ENCODE data around the gene DNAH10.
"Not testable (repeated sequence)": the region's sequence is repeated elsewhere in the genome, so short reads cannot be mapped to it uniquely, and the experiment has no call there.

DNAH10 gene

DNA sequence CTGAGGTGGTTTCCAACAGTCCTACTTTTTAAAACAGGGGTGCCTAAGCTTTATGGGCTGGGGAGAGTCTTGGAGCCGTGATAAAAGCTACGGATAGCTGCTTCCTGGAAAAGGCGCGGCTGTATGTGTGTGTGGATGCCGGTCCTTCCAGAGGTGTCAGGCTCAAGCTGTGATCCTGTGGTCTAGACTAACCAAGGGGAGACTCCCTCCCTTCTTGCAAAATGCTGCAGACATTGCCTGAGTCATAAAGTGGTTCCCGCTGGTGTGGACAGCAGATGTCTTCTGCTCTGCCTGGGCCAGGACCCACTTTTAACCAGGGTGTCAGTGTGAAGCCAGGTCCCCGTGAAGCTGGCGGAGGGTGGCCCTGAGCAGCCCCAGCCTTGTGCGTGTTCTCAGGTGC lies 172.7 kb downstream of the DNAH10 start:
- DNase-seq (ENCODE audit: low read depth) = peak; percentile 88

DNA sequence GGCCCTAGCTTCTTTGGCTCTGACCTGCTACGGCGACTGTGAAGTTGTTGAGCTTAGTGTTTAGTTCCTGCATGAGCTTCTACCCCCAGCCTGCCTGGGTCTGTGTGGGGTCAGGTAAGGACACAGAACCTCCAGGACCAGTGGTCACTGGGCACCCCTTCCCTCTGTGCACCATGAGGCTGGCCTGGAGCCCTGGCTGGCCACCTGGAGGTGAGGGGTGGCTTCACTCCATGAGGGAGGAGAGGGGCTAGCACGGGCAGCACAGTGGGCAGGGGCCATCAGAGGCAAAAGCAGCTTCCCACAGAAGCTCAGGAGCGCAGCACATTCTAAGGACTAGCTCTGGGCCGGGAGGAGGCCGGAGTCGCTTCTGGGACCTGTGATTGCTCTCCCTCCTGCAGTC lies 173.9 kb downstream of the DNAH10 start:
- no peak for DNase-seq (ENCODE audit: low read depth)

DNA sequence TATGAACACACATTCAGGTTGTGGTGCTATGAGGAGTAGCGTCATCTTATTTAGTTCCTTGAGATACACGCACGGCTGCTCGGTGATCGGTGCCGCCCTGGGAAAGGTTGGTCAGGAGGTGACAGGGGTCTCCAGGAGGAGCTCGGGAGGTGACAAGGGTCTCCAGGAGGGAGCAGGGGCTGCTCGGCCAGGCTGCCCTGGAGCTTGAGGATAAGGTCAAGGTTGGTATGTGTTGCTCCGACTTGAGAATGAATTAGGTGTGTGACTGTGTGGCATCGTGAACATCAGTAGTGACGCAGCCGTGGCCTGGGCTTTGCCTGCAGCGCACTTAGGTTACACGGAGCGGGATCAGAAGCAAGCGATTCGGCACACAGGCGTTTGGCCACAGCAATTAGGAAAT lies 174.4 kb downstream of the DNAH10 start:
- DNase-seq (ENCODE audit: low read depth) = no peak

DNA sequence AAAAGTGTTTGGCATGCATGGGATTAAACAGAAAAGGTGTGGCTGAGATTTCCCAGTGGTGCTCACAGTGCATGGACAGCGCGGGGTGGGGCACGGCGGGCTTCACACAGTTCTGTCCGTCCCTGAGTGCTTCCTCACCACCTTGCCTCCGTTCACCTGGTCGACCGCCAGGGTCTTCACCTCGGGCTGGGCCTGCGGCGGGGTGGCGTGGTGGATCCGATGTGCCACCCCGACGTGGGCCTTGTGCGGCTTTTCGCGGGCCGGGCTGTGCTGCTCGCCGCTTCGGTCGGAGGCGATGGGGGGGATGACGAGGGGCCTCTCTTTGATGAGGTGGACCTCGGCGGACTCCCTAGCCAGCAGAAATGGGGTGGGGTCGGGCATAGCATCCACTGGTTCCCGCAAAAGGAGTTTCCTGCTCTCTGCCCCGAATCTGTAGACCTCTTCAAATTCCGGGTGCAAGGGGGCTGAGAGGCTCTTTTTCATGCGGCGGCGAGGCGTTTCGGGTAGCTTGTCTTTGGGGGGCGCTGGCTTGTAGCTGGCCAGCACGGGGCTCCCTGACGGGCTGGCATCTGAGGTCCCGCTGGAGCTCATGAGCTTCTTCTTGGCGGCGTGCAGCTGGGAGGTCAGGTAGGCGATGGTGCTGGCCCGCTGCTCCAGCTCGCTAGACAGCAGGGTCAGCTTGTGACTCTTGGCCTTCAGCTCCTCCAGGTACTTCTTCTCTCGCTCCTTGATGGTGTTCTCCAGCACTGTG lies 175.0 kb downstream of the DNAH10 start:
- DNase-seq (ENCODE audit: low read depth) = no peak

DNA sequence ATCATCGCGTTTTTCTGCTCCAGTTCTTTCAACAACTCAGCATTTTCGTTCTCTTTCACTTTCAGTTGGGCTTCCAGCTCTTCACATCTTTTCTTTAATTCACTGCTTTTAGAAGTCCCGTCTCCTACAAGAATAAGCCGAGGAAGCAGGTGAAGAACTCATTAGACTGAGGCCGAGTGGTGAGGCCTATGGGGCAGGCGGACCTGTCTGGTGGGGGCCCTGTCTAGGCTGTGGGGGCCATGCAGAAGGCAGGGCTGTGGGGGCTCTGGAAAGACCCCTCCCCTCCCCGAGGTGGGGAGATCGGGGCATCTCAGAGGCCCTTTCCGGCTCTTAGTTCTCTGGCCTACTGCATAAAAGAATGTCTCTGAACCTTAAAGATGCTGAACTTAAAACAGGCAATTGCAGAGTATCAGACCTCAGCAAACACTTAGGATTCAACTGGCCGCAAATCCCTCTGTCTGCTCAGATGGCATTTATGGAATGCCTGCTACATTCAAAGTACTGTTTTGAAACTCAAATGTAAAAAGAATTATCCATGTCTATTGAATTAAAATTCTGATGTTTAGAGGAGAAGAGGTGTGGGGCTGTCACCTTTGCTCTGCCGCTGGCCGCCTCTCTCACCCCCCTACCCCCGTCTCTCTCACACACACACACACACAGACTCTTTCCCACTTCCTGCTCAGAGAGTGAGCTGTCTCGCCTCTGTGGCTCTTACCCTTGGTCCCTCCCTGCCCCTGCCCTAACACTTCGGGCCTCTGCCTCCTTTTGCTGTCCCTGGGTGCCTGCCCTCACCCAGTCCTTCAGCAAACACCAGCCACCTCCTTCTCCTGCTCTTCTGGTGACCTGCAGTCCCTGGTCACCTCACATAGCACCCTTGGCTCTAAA lies 175.8 kb downstream of the DNAH10 start:
- DNase-seq (ENCODE audit: low read depth) = peak; percentile 70

DNA sequence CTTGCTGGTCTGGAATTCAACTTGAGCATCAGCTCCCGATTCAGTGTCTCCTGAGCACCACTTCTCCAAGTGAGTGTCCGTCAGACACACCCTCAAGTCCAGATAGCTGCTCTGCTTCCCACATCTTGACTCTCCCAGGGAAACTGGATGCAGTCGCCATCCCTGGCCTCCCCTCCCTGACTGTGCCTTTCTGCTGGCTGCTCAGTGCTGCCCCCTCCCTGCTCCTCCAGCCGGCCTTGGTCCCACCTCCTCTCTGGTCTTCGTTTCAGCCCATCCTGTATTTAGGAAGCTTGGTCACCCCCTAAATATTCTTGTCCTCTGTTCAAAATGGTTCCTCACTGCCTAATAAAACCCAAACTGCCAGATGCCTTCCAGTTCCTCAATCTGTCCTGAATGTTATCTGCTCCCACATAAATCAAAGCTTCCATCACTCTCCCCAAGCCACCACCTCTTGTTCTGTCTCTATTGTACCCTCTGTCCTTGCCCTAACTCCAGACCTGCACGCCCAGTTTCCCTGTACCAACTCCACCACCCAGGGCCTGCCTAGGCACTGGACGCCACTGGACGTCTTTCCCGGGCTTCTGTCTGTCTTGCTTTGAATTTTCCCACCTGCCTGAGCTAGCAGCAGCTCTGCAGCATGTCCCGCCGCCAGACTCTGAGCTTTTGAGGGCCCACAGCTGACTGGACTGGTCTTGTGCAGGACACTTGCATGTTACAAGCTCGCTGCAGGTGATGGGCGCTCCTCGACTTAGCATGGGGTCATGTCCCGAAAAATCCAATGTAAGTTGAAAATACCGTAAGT lies 176.8 kb downstream of the DNAH10 start:
- DNase-seq (ENCODE audit: low read depth) = no peak

DNA sequence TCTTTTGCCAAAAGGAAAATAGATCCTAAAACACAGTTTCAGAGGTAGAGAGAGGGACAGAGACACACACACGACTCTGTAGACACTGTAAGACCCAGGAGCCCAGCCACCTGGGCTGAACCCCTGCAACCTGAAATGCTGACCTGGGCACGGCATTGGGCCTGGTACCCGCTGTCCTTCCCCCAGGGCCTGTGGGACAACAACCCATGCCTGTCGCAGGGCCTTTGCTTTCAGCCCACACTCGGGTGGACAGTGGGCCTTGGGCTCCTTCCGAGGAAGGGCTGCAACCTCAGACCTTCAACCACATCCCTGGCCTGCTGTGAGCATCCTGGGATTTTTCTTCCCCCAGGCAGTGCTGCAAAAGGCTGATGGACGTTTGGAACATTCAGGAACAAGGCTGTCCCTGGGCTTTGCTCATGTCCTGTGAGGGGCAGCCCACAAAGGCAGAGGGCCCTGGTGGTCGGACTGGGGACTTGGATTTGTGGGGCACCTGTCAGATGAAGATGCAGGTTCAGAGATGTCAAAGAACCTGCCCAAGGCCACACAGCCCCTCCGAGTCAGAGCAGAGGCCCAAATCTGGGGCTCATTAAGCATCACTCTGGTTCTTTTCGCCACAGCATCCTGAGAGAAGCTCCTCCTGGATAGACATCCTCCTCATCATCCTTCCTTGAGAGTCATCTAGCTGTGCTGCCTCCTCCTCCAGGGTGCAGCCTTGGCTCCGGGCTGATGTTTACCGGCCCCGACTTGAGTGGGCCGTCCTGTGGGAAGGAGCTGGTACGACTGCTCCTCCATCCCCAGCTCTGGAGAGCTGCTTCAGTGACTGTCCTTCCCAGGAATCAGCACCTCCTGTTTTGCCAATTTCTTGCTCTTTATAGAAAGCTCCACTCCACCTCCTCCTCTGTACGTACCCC lies 177.9 kb downstream of the DNAH10 start:
- no peak for DNase-seq (ENCODE audit: low read depth)

DNA sequence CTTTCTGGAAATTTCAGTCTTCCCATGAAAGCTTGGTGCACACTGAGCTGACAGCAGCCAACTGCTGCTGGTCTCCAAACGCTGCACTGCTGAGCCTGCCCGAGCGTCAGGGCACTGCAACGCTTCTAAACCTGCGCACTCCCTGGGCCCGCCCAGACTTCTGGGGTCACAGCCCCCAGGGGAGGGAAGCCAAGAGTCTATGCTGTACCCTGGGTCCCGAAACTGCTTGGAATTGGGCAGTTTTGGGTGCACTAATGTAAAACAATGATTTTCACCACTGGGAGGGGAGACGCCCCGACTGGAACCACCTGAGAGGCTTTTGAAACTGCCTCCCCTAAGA lies 178.5 kb downstream of the DNAH10 start:
- DNase-seq (ENCODE audit: low read depth) = no peak

DNA sequence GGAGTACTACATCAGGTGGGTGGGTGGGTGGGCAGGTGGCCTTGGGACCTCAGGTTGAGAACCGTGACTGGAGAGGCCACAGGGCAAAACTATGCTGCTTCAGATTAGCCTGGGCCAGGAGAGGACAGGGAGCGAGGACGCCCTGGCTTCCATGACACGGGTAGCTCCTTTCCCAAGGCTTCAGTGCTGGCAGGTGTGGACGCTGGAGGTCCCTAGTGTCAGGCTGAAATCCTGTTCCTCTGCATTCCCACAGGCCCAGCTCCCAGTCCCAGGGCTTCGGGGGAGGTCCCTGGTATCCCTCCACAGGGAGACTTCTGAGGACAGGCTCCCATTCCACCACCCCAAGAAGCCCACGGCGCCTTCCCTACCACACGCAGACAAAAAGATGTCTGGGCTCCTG lies 178.9 kb downstream of the DNAH10 start:
- DNase-seq (ENCODE audit: low read depth) = no peak

DNA sequence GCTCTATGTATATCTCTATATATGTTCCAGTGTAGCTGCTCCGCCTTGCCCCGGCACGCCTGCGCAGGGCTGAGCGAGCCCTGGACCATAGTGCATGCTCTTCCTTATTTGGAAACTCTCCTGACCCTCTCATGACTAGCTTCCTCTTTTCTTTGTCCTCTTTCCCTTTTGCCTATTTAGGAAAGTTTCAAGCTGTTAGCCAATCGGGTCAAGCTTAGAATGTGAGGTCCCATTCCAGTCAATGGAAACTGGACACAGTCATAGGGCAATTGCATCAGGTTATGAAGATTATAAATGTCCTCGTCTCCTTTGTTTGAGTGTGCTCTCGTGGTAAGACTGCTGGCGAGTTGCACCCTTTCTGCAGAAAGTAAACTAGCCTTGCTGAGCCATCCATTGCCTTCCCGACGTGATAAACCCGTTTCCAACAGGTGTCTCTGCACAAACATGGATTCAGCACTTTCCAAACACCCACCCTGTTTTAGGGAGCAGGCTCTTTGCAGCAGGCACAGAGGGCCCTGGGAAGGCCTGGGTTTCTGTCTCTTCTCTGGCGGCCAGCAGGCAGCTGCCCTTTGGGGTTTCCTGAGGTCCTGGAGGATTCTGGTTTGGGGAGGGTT lies 179.6 kb downstream of the DNAH10 start:
- no peak for DNase-seq (ENCODE audit: low read depth)

DNA sequence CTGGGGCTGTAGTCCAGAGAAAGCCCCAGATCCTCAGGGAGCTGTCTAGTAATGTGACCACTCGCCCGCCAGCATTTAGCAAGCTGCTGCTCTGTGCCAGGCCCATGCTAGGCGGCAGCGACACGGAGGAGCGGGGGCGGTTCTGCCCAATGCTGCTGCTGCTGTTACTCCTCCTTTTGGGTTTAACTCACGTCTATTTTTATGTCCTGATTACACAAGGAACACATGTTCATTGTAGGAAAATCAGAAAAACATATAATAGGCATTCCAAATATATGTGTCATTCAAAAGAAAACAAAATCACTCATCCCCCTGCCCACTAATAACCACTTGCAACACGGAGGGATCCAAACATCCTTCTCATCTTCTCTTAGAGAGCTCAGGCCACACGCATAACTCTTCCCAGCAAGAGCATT lies 180.1 kb downstream of the DNAH10 start:
- DNase-seq (ENCODE audit: low read depth) = peak; percentile 75

DNA sequence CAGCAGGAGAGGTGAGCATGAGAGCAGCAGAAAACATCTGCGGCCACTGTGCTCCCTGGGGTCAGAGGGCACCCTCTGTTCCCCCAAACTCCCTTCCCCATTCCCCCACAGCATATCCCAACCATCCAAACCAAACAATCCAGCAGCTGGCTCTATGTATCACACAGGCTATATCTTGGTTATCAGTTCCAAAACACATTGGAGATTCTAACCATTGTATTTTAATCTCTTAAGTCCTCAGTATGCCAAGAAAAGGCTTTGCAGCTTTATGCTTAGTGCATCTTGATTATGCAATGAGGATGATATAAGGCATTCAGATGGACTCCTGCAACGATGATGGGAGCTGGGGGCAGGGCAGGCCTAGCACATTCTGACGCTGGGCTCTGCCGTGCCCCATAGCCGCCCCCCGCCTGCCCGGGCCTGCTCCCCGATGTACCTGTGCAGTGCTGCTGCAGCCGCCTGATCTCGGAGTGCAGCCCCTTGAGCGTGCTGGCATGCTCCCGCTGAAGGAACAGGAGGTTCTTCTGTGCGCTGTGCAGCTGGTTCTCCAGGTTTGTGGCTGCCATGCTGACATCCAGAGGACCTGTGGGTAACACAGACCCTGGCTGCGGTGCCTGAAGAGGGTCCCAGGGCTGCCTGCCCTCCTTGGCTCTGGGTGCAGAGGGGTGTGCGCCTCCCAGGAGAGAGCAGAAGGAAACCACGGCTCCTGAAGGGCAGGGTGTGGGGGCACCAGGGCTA lies 181.0 kb downstream of the DNAH10 start:
- DNase-seq (ENCODE audit: low read depth) = peak; percentile 78

DNA sequence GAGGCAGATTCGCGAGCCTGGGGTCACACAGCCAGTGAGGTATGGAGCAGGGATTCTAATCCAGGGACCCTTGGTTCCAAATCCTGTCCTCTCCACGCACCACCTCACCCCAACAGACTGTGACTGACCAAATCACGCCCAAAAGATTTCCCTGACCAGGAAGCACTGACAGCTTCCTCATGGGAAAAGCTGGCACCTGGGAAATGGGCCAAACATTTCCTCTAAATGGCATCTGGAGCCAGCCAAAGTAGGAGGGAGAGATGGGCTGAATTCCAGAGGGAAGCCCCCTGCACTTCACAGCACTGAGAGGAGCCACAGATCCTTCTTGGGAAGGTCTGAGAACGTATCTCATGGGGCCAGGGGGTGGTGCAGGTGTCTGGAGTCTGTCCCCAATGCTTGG lies 181.7 kb downstream of the DNAH10 start:
- DNase-seq (ENCODE audit: low read depth) = no peak

DNA sequence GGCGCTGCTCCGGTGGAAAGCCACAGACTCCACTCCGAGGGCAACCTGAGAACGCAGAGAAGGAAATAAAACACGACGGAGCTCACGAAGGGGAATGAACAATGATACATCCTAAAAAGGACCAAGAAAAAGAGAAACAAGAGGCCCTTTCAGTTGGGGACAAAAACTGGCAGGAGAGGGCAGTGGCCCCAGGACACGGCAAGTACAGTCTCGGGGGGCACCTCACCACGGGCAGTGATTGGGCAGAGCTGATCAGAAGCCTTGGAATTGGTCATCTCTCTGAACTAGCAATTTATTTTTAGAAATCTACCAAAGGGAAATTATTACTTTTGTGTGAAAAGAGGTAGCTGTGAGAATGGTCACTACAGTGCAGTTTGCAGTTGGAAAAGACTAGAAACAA lies 182.6 kb downstream of the DNAH10 start:
- no peak for DNase-seq (ENCODE audit: low read depth)

DNA sequence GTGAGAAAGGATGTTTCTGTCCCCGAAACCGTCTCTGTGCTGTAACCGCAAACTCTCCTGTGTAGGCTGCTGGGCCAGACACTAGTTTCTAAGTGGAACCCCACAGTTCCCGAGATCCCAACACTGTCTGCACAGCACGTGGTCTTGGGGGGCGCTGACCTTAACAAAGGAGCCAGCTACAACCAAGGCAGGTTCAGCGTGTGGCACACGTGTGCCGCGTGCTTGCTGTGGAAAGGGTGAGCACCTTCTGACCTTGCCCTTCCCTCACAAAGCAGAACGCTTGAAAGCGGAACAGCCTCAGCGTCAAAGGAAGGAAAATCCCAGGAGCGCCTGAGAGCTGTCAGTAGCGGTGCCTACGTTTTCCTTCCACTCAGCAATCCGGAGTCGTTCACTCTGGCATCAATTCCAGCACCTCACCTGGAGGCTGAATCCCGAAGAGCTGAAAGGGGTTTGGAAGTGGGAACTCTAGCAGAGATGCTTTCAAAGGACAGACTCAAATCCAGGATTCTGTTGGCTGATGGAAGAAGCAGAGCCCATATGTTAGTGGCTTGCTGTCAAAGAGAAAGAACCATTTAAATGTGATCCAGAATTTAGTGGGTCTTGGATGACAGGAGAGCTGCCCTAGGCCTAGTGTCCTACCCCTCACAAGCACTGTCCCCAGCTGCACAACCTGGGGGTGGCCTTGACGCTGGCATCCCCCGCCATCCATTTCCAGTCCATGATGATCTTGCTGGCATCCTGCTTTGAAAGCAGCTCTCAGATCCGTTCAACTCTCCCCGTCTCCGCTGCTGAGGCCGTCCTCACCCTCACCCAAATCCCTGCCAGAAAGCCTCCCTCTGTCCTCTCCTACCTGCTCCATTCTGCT lies 183.4 kb downstream of the DNAH10 start:
- no peak for DNase-seq (ENCODE audit: low read depth)

DNA sequence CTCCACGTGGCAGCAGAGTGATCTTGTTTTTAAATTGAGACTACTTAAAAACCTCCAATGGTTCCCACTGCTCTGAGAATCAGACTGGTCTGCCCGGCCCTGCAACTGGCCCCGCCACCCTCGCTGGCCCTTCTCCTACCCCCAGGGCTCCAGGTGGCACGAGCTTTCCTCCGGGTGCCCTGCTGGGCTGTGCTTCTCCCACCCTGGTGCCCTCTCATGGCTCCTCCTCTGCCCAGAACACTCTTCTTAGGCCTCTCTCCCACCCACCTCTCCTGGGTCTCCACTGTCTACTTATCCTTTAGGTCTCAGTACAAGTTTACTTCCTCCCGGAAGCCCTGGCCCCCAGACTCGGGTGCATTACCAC lies 184.0 kb downstream of the DNAH10 start:
- DNase-seq (ENCODE audit: low read depth) = no peak

DNA sequence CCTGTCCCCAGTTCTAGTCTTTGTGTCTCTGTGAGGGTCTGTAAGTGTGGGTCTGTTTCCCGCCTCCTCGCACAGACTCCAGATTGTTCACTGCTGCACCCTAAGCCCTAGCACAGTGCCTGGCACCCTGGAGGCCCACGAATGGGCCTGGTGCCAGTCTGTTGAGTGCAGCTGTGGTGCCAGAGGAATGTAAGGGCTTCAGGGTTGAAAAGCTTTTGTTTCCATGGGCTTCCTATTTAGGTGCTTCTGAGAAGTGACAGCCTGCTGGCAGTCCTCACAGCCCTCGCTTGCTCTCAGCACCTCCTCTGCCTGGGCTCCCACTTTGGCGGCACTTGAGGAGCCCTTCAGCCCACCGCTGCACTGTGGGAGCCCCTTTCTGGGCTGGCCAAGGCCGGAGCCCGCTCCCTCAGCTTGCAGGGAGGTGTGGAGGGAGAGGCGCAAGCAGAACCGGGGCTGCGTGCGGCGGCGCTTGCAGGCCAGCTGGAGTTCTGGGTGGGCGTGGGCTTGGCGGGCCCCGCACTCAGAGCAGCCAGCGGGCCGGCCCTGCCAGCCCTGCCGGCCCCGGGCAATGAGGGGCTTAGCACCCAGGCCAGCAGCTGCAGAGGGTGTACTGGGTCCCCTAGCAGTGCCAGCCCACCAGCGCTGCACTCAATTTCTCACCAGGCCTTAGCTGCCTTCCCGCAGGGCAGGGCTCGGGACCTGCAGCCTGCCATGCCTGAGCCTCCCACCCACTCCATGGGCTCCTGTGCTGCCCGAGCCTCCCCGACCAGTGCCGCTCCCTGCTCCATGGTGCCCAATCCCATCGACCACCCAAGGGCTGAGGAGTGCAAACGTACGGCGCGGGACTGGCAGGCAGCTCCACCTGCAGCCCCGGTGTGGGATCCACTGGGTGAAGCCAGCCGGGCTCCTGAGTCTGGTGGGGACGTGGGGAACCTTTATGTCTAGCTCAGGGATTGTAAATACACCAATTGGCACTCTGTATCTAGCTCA lies 184.7 kb downstream of the DNAH10 start:
- not testable (repeated sequence) for DNase-seq (ENCODE audit: low read depth)

DNA sequence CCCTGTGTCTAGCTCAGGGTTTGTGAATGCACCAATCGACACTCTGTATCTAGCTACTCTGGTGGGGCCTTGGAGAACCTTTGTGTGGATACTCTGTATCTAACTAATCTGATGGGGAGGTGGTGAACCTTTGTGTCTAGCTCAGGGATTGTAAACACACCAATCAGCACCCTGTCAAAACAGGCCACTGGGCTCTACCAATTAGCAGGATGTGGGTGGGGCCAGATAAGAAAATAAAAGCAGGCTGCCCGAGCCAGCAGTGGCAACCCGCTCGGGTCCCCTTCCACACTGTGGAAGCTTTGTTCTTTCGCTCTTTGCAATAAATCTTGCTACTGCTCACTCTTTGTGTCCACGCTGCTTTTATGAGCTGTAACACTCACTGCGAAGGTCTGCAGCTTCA lies 185.4 kb downstream of the DNAH10 start:
- DNase-seq (ENCODE audit: low read depth) = not testable (repeated sequence)

Data from amniotic epithelial cell (primary cell).